GM23248 (cell line): Measurements from ENCODE around the gene KLK1. TPM values are rescaled to one million over a fixed set of nuclear protein-coding genes. Genes with fewer than 3 reads are reported as not detected.

Experiments
- DNase-seq: peaks from one replicate; pipeline ENCODE4 v3.0.0-alpha.2; 2015
- H2AFZ ChIP-seq: fragments of 200-600 bp; sonication (generic); 2 replicates; pipeline ENCODE4 v1.6.1; 2016; ENCODE audit warnings: antibody characterized with exemption
- H3F3A ChIP-seq: fragments of 200-600 bp; sonication (generic); 2 replicates; pipeline ENCODE4 v1.6.1; 2016; ENCODE audit warnings: mild to moderate bottlenecking, antibody characterized with exemption, mixed run types; ENCODE audit not compliant: insufficient read depth
- H3K27ac ChIP-seq: fragments of 200-600 bp; sonication (generic); 2 replicates; pipeline ENCODE4 v1.5.1; 2016; ENCODE audit warnings: mild to moderate bottlenecking
- H3K27me3 ChIP-seq: fragments of 200-600 bp; sonication (generic); replicated peaks from 2 replicates; pipeline ENCODE4 v1.6.1; 2016; ENCODE audit warnings: mild to moderate bottlenecking; ENCODE audit not compliant: insufficient read depth
- H3K36me3 ChIP-seq: fragments of 200-600 bp; sonication (generic); 2 replicates; pipeline ENCODE4 v1.6.1; 2016; ENCODE audit warnings: low read depth, mild to moderate bottlenecking
- H3K4me1 ChIP-seq: fragments of 200-600 bp; sonication (generic); 2 replicates; pipeline ENCODE4 v1.6.1; 2016; ENCODE audit warnings: mild to moderate bottlenecking; ENCODE audit not compliant: insufficient read depth
- H3K4me2 ChIP-seq: fragments of 200-600 bp; sonication (generic); one replicate; pipeline ENCODE4 v1.6.1; 2016; ENCODE audit warnings: mild to moderate bottlenecking; ENCODE audit not compliant: unreplicated experiment
- H3K4me3 ChIP-seq: fragments of 200-600 bp; sonication (generic); 2 replicates; pipeline ENCODE4 v1.5.1; 2016; ENCODE audit warnings: mild to moderate bottlenecking
- H3K79me2 ChIP-seq: fragments of 200-600 bp; sonication (generic); 2 replicates; pipeline ENCODE4 v1.6.1; 2016; ENCODE audit warnings: mild to moderate bottlenecking; ENCODE audit not compliant: insufficient read depth
- H3K9ac ChIP-seq: fragments of 200-600 bp; sonication (generic); 2 replicates; pipeline ENCODE4 v1.6.1; 2016; ENCODE audit warnings: mild to moderate bottlenecking
- H3K9me2 ChIP-seq: fragments of 200-600 bp; sonication (generic); 2 replicates; pipeline ENCODE4 v1.6.1; 2016; ENCODE audit warnings: mixed run types, mild to moderate bottlenecking, moderate library complexity; ENCODE audit not compliant: insufficient read depth
- H3K9me3 ChIP-seq: fragments of 200-600 bp; sonication (generic); one replicate; pipeline ENCODE4 v1.6.1; 2017; ENCODE audit warnings: low read depth
- H4K20me1 ChIP-seq: fragments of 200-600 bp; sonication (generic); 2 replicates; pipeline ENCODE4 v1.6.0; 2016; ENCODE audit not compliant: insufficient read depth
- EZH2 ChIP-seq: fragments of 200-600 bp; sonication (generic); IDR thresholded peaks from 2 replicates; pipeline ENCODE4 v1.6.1; 2018; ENCODE audit warnings: antibody characterized with exemption, mild to moderate bottlenecking; ENCODE audit not compliant: insufficient read depth, poor library complexity, severe bottlenecking
- EZH2phosphoT487 ChIP-seq: fragments of 200-600 bp; sonication (generic); IDR thresholded peaks from 2 replicates; pipeline ENCODE4 v1.6.1; 2018; ENCODE audit warnings: antibody characterized with exemption, moderate library complexity, mild to moderate bottlenecking, low read depth; ENCODE audit not compliant: insufficient read depth
- WGBS, 2 experiments: methylation state at CpG; one replicate each; pipeline ENCODE4 v1.1.6; 2015 to 2017; ENCODE audit warnings: low lambda C conversion rate in 2 of 2, low coverage in 1 of 2; ENCODE audit errors: missing lambda C conversion rate in 2 of 2; 5-methylcytosine and 5-hydroxymethylcytosine counted together
- in situ Hi-C: fragments of 300-500 bp; cut with MboI; formaldehyde crosslinking; loops from 2 replicates; pipeline ENCODE4 v1.15.0; 2020
- polyA plus RNA-seq: library from polyadenylated mRNA; unstranded; fragments of >200 nt; fragmentation: Nextera tagmentation; extraction: Ambion mirVana; gene quantifications from 2 replicates; pipeline ENCODE4 v1.2.1, GENCODE V29; 2016
- total RNA-seq: library from RNA; depleted of rRNA; stranded (reverse); fragments of >200 nt; shearing (Covaris generic); gene quantifications from 2 replicates; pipeline ENCODE4 v1.2.3, GENCODE V29; 2014

The KLK1 gene
- total and polyA plus RNA-seq, 2 experiments from 2014 or later: not detected

DNA sequence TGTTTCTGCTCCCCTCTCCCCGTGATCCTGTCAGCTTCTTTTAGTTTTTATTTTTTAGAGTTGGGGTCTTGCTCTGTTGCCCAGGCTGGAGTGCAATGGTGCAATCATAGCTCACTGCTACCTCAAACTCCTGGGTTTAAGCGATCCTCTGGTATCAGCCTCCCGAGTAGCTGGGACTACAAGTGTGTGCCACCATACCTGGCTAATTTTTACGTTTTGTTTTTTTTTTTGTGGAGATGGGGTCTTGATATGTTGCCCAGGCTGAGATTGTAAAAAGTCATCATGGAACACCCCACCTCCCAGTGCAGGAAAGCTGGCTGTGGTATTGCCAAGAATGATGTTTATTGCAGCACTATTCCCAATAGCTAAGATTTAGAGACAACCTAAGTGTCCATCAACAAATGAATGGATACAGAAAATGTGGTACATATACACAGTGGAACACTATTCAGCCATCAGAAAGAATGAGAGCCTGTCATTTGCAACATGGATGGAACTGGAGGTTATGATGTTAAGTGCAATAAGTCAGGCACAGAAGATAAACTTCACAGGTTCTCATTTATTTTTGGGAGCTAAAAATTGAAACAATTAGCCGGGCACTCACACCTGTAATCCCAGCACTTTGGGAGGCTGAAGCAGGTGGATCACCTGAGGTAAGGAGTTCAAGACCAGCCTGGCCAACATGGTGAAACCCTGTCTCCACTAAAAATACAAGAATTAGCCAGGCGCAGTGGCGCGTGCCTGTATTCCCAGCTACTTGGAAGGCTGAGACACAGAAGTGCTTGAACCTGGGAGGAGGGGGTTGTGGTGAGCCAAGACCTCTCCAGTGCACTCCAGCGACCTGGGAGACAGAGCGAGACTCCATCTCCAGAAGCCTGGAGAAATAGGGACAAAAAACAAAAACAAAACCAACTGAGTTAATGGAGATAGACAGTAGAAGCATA, 16.4 kb upstream of the KLK1 start:
- H3K9ac ChIP-seq: no peak overlapping the region
- H2AFZ ChIP-seq: no peak overlapping the region
- H3K4me2 ChIP-seq: no peak overlapping the region
- H3K4me1 ChIP-seq: no peaks in the 10 kb centered on the region
- in situ Hi-C loops: no loop called here
- no peaks in the 10 kb centered on the region for H3K9me2 ChIP-seq
- no peak for DNase-seq
- peaks cover 3% of the 10 kb centered on the region; the same call in 1 of the 2 replicates for H3K27me3 ChIP-seq
- no peaks in the 10 kb centered on the region for H4K20me1 ChIP-seq
- no peaks in the 10 kb centered on the region for H3K9me3 ChIP-seq
- H3K4me3 ChIP-seq: no peak overlapping the region
- H3K36me3 ChIP-seq: no peaks in the 10 kb centered on the region
- WGBS, 2 experiments: 64 to 66% methylated on average over 10 of the region's 10 CpGs
- no peaks in the 10 kb centered on the region for H3K79me2 ChIP-seq
- no peak overlapping the region for H3K27ac ChIP-seq
- TF ChIP-seq EZH2phosphoT487 (no peak), EZH2 (no peak)
- no peaks in the 10 kb centered on the region for H3F3A ChIP-seq

GRCh38 chr19:50838239-50838638, 14.7 kb upstream of the KLK1 start:
- H3K79me2 ChIP-seq: no peaks in the 10 kb centered on the region
- no peaks in the 10 kb centered on the region for H3K9me3 ChIP-seq
- 12 to 16% methylated on average over 6 of the region's 6 CpGs for WGBS, 2 experiments
- no peaks in the 10 kb centered on the region for H3F3A ChIP-seq
- in situ Hi-C loops: no loop called here
- no peaks in the 10 kb centered on the region for H3K9me2 ChIP-seq
- peak; percentile 21 for DNase-seq
- no peak overlapping the region for H3K27ac ChIP-seq
- no peak for TF ChIP-seq EZH2phosphoT487
- no peak for TF ChIP-seq EZH2
- H3K4me1 ChIP-seq: no peaks in the 10 kb centered on the region
- H2AFZ ChIP-seq: no peak overlapping the region
- no peak overlapping the region for H3K4me2 ChIP-seq
- peaks cover 6% of the 10 kb centered on the region; the same call in 1 of the 2 replicates for H3K27me3 ChIP-seq
- no peak overlapping the region for H3K4me3 ChIP-seq
- H3K9ac ChIP-seq: no peak overlapping the region
- no peaks in the 10 kb centered on the region for H3K36me3 ChIP-seq
- no peaks in the 10 kb centered on the region for H4K20me1 ChIP-seq

GRCh38 chr19:50837300-50837699, 13.7 kb upstream of the KLK1 start:
- H3K4me3 ChIP-seq: no peak overlapping the region
- in situ Hi-C loops: no loop called here
- no peaks in the 10 kb centered on the region for H3F3A ChIP-seq
- H3K79me2 ChIP-seq: no peaks in the 10 kb centered on the region
- no peaks in the 10 kb centered on the region for H3K36me3 ChIP-seq
- H3K27ac ChIP-seq: no peak overlapping the region
- no peaks in the 10 kb centered on the region for H3K9me3 ChIP-seq
- TF ChIP-seq EZH2phosphoT487: no peak
- no peak for TF ChIP-seq EZH2
- no peaks in the 10 kb centered on the region for H4K20me1 ChIP-seq
- WGBS, 2 experiments: 81 to 82% methylated on average over 10 of the region's 10 CpGs
- no peak overlapping the region for H2AFZ ChIP-seq
- no peaks in the 10 kb centered on the region for H3K4me1 ChIP-seq
- H3K9me2 ChIP-seq: no peaks in the 10 kb centered on the region
- H3K27me3 ChIP-seq: peaks cover 6% of the 10 kb centered on the region; the same call in 1 of the 2 replicates
- no peak overlapping the region for H3K9ac ChIP-seq
- H3K4me2 ChIP-seq: no peak overlapping the region
- DNase-seq: no peak

DNA sequence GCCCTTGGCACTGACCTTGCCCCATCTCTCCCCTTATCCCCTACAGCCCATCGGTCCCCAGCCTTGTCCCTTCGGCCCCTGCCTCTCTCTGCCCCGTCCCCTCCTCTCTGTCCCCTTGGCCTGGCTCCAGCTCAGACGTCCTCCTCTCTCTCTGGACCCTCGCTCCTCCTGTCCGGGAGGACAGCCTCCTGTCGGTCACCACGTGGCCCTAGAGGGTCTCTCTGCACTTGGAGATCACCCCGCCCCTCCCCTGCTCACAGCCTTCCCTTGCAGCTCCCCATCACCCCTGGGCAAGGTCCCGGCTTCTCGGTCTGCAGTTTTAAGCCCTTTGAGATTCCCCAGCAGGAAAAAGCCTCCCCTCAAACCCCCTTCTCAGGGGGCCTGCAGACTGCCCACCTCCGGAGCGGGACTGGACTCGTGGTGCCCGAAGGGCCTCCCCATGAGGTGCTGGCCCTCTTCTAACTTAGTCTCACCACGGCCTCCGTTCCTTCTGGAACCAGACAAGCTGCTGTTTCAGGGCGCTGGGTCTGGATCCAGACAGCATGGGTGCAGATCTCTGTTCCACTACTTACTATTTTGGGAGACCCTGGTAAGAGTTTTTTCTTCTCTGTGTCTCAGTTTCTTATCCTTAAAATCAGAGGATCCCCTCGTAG, 13.1 kb upstream of the KLK1 start:
- peaks cover 6% of the 10 kb centered on the region; the same call in 1 of the 2 replicates for H3K27me3 ChIP-seq
- 36 to 41% methylated on average over 18 to 19 of the region's 19 CpGs for WGBS, 2 experiments
- no peaks in the 10 kb centered on the region for H3F3A ChIP-seq
- H3K9ac ChIP-seq: no peak overlapping the region
- no peaks in the 10 kb centered on the region for H3K4me1 ChIP-seq
- no peak overlapping the region for H3K4me3 ChIP-seq
- TF ChIP-seq EZH2phosphoT487 (no peak), EZH2 (no peak)
- H3K9me3 ChIP-seq: no peaks in the 10 kb centered on the region
- in situ Hi-C loops: no loop called here
- no peaks in the 10 kb centered on the region for H3K79me2 ChIP-seq
- no peak overlapping the region for H2AFZ ChIP-seq
- no peaks in the 10 kb centered on the region for H3K36me3 ChIP-seq
- no peak overlapping the region for H3K27ac ChIP-seq
- no peaks in the 10 kb centered on the region for H4K20me1 ChIP-seq
- no peaks in the 10 kb centered on the region for H3K9me2 ChIP-seq
- H3K4me2 ChIP-seq: no peak overlapping the region
- no peak for DNase-seq
